ENCODE data around the gene SLC7A6OS.

The SLC7A6OS gene

GRCh38 chr16:68264128-68265077, 46.3 kb downstream of the SLC7A6OS start, which contains the start of gene SLC7A6 (continued):
- peak; percentile 32 for TF ChIP-seq SP7 (tag by site-specific recombination; IDR thresholded peaks at IDR 0.05)
- TF ChIP-seq ZBTB20 (tag by site-specific recombination; IDR thresholded peaks at IDR 0.05): peak; percentile 77
- TF ChIP-seq MYNN (tag by site-specific recombination; IDR thresholded peaks at IDR 0.05; ENCODE audit: borderline replicate concordance): no peak; the same call in 1 of the 2 replicates
- TF ChIP-seq ZNF2 (tag by site-specific recombination; IDR thresholded peaks at IDR 0.05): peak; percentile 46; the same call in 1 of the 2 replicates
- TF ChIP-seq ZFHX2 (tag by site-specific recombination; conservative IDR thresholded peaks at IDR 0.05): peak; percentile 71
- TF ChIP-seq ZNF501 (tag by site-specific recombination; IDR thresholded peaks at IDR 0.05): peak; percentile 44; the same call in 1 of the 2 replicates
- TF ChIP-seq ZNF121 (tag by site-specific recombination; IDR thresholded peaks at IDR 0.05): no peak
- peak; percentile 61 for TF ChIP-seq KLF1 (tag by site-specific recombination; IDR thresholded peaks at IDR 0.05)
- TF ChIP-seq ZNF692 (tag by site-specific recombination; IDR thresholded peaks at IDR 0.05): peak; percentile 80
- no peak for TF ChIP-seq ZNF518A (tag by site-specific recombination; conservative IDR thresholded peaks at IDR 0.05; ENCODE audit: low read depth)
- no peak for TF ChIP-seq ATF2 (tag by site-specific recombination; IDR thresholded peaks at IDR 0.05; ENCODE audit: low read depth)
- 0 out of 2 replicates have a peak, but pooled peaks have one; percentile 67 for TF ChIP-seq GLI4 (tag by site-specific recombination; IDR thresholded peaks at IDR 0.05)
- no peak for TF ChIP-seq ZNF791 (tag by site-specific recombination; IDR thresholded peaks at IDR 0.05)
- peak; percentile 55 for TF ChIP-seq ZEB2 (tag by site-specific recombination; IDR thresholded peaks at IDR 0.05)
- no peak for TF ChIP-seq ZNF132 (tag by site-specific recombination; IDR thresholded peaks at IDR 0.05; ENCODE audit: borderline replicate concordance)
- TF ChIP-seq ZBTB1 (tag by site-specific recombination; IDR thresholded peaks at IDR 0.05): no peak
- TF ChIP-seq ZNF18 (tag by site-specific recombination; IDR thresholded peaks at IDR 0.05): no peak
- no peak for TF ChIP-seq ZNF211 (tag by site-specific recombination; IDR thresholded peaks at IDR 0.05; ENCODE audit: low read depth)
- TF ChIP-seq ZSCAN4 (tag by site-specific recombination; IDR thresholded peaks at IDR 0.05): 0 out of 2 replicates have a peak, but pooled peaks have one; percentile 27
- TF ChIP-seq CTCF (tag by site-specific recombination; IDR thresholded peaks at IDR 0.05): peak; percentile 98
- no peak for TF ChIP-seq TRIM28 (IDR thresholded peaks at IDR 0.05; ENCODE audit: borderline replicate concordance, low read length)
- TF ChIP-seq BCL11A (tag by site-specific recombination; IDR thresholded peaks at IDR 0.05; ENCODE audit: low read depth): peak; percentile 64; the same call in 1 of the 2 replicates
- no peak for TF ChIP-seq SALL2 (tag by site-specific recombination; IDR thresholded peaks at IDR 0.05; ENCODE audit: borderline replicate concordance)
- TF ChIP-seq ZNF561 (tag by site-specific recombination; IDR thresholded peaks at IDR 0.05; ENCODE audit: borderline replicate concordance): peak; percentile 54; the same call in 1 of the 2 replicates

Data from HEK293 (cell line).